GM18505 (cell line): ENCODE results near the gene TCHP.

ENCODE experiments used
- ATAC-seq: cut with Tn5 transposase; IDR thresholded peaks from one replicate; pipeline ENCODE4 v1.9.1; 2021; ENCODE audit not compliant: unreplicated experiment
- POLR2A ChIP-seq: IDR thresholded peaks from 4 replicates; pipeline ENCODE4 v1.6.1; 2011; ENCODE audit warnings: borderline replicate concordance; ENCODE audit not compliant: insufficient read depth, insufficient read length; ENCODE audit errors: extremely low read depth

Gene TCHP

GRCh38 chr12:109944561-109945359 is 44.7 kb downstream of the TCHP start:
- TF ChIP-seq POLR2A: no peak
- ATAC-seq: no peak

GRCh38 chr12:109946505-109946904 is 46.4 kb downstream of the TCHP start:
- TF ChIP-seq POLR2A: no peak
- no peak for ATAC-seq

DNA sequence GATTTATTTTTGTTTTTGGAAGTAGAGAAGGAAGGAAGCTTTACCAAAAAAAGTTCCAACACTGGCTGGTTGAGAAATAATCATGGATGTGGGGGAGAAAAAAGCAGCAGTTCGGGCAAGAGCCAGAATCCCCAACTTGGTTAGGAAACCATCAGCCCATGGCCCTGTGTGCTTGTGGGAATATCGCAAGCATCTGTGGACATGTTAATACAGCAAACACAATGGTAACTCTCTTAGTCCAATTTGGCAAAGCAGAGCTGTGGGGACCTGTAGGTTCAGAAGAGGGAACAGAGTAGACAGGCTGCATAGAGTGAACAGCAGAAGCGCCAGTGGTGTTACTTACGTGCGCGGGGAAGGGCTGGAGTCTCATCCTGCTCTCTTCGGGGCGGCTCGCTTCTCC is 46.8 kb downstream of the TCHP start:
- ATAC-seq: no peak
- TF ChIP-seq POLR2A: no peak

DNA sequence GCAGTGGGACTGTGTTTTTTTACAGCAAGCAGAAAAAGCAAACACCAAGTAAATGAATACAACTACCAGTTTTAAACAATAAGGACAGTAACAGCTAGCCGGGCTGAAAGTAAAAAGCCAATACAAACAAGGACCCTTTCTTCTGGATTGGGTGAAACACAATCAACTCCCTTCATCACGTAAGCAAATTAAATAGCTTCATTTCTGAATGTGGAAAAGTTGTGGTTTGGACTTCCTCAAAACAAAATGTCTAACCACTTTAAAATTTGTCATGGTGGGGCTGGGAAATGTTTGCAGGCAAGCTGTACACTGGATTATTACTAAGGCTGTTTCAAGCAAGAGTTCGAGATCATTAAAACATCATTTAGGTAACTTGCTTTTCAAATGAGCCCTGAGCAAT is 47.4 kb downstream of the TCHP start:
- no peak for TF ChIP-seq POLR2A

DNA sequence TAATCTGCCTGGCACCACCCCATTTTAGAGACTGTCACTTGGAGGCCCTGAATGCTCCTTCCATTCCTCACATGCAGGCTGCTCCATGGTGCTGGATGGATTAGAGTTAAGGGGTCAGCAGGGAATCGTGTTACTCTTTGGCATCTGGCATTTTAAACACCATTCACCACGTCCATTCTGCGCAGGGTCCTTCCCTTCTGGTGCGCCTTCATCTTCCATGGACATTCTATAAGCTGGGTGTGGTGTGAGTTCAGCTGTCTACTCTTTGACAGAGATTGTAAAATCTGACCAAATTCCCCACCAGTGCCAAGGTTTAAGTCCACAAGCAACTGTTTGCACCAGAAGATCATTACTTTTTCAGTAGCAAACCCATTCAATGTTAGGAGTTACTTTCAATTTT is 48.3 kb downstream of the TCHP start:
- ATAC-seq: no peak
- no peak for TF ChIP-seq POLR2A

More for the DNA sequence above, 47.4 kb downstream of the TCHP start:
- ATAC-seq: no peak

DNA sequence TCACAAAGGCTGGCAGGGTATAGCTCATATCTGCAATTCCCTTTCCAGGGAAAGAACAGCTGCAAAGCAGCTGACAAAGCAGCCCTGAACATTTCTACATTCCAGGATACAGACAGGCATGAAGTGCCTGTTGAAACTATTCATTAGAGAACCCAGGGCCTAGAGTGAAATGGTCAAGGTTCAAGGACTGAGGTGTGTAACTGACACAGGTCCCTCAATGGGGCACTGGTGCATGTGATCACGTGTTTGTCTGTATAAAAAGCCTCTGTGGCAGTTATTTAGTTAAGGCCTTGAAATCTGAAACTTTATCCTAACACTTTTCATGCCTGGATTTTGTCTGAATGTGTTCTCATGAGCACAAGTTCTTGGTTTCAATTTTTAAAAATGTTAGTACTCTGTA is 49.0 kb downstream of the TCHP start:
- no peak for ATAC-seq

GRCh38 chr12:109950625-109951024 is 50.6 kb downstream of the TCHP start:
- no peak for TF ChIP-seq POLR2A
- no peak for ATAC-seq

More for the DNA sequence above, 49.0 kb downstream of the TCHP start:
- no peak for TF ChIP-seq POLR2A

DNA sequence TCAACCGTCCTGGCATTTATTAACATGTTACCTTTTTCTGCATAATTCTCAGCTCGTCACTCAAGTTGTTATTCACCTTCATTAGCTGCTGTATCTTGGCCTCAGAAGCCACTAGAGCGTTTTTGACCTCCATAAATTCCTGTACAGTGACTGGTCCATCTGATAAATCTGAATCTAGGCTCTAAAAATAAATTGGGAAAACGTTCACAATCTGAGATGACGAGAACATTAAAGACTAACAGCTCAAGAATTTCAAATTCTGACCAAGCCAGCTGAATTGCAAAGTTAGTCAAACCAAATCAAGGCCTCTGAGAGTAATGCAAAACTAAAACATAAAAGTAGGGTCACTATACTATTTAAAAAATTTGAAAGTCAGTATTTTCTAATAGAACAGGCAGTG is 51.1 kb downstream of the TCHP start:
- no peak for TF ChIP-seq POLR2A
- no peak for ATAC-seq

DNA sequence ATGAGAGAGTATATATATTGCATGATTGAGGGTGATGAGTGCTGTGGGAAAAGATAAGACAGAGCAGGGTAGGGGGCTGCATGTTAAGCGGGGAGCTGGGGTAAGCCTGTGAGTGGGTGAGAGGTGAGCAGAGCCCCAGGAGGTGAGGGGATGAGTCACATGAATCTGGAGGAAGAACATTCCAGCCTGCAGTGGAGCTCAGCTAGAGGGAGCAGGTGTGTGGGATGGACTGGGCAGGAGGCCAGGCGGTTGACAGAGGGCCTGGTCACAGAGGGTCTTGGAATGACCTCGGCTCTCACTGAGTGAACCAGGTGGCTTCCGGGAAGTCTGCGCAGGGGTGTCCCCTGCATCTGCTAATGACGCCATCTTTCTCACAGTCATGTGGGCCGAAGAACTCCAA is 51.7 kb downstream of the TCHP start:
- no peak for TF ChIP-seq POLR2A
- no peak for ATAC-seq

- no peak for ATAC-seq
- TF ChIP-seq POLR2A: no peak
Measured at GRCh38 chr12:109952160-109952858, 52.2 kb downstream of the TCHP start.

GRCh38 chr12:109952873-109953272 is 52.8 kb downstream of the TCHP start:
- ATAC-seq: no peak
- no peak for TF ChIP-seq POLR2A

- ATAC-seq: no peak
- TF ChIP-seq POLR2A: no peak
Measured at GRCh38 chr12:109953656-109954055, 53.6 kb downstream of the TCHP start.

DNA sequence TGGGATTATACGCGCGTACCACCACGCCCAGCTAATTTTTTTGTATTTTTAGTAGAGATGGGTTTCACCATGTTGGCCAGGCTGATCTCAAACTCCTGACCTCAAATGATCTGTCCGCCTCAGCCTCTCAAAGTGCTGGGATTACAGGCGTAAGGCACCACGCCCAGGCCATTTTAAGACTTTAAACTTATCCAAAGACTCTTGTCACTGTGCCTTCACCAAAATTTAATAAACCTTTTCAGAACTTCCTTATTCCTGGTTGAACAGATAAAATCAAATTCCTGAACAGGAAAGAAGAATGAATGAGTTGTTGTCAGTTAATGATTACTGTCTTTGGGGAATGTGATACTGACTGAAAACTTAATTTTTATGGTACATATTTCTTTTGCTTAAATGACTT is 58.3 kb downstream of the TCHP start:
- no peak for ATAC-seq
- no peak for TF ChIP-seq POLR2A
